Neuronal stem cell (in vitro differentiated cells): ENCODE data around the gene ACTRT3.
A peak's percentile ranks its signal among the peaks of the same experiment; 100 is the strongest.

ENCODE experiments used
- DNase-seq: peaks from one replicate; pipeline ENCODE4 v3.0.0-alpha.2; 2013; ENCODE audit warnings: low spot score
- H2AFZ ChIP-seq: one replicate; pipeline ENCODE4 v1.6.1; 2013; ENCODE audit warnings: mild to moderate bottlenecking, low read length, inconsistent platforms
- H2AK5ac ChIP-seq: 2 replicates; pipeline ENCODE4 v1.6.1; 2013; ENCODE audit warnings: low read depth, mild to moderate bottlenecking, inconsistent platforms, low read length, moderate library complexity, mixed read lengths
- H2BK120ac ChIP-seq: 2 replicates; pipeline ENCODE4 v1.6.1; 2013; ENCODE audit warnings: low read depth, mild to moderate bottlenecking, inconsistent platforms, low read length, moderate library complexity, mixed read lengths
- H2BK12ac ChIP-seq: one replicate; pipeline ENCODE4 v1.6.1; 2013; ENCODE audit warnings: low read length, inconsistent platforms
- H2BK15ac ChIP-seq: 2 replicates; pipeline ENCODE4 v1.6.1; 2013; ENCODE audit warnings: mild to moderate bottlenecking, low read length, inconsistent platforms, mixed read lengths
- H2BK5ac ChIP-seq: one replicate; pipeline ENCODE4 v1.6.1; 2013; ENCODE audit warnings: inconsistent platforms, mild to moderate bottlenecking, low read length, moderate library complexity
- H3K14ac ChIP-seq: one replicate; pipeline ENCODE4 v1.6.1; 2013; ENCODE audit warnings: low read length, inconsistent platforms
- H3K18ac ChIP-seq: 2 replicates; pipeline ENCODE4 v1.6.1; 2013; ENCODE audit warnings: low read length, inconsistent platforms
- H3K23ac ChIP-seq: 2 replicates; pipeline ENCODE4 v1.6.1; 2013; ENCODE audit warnings: low read depth, mild to moderate bottlenecking, mixed read lengths, low read length, inconsistent platforms; ENCODE audit not compliant: poor library complexity
- H3K27ac ChIP-seq: replicated peaks from 3 replicates; pipeline ENCODE4 v1.5.1; 2013; ENCODE audit warnings: low read length, inconsistent platforms
- H3K27me3 ChIP-seq, 3 experiments: 2 replicates each; pipeline ENCODE4 v1.6.1; 2013; ENCODE audit warnings: low read length in 3 of 3, mild to moderate bottlenecking in 2 of 3, inconsistent platforms in 1 of 3, low read depth in 1 of 3, mixed read lengths in 1 of 3, moderate library complexity in 1 of 3; ENCODE audit not compliant: control insufficient read depth in 3 of 3, insufficient read depth in 3 of 3
- H3K36me3 ChIP-seq, 2 donors: replicated peaks in 1 of 2; 2 replicates each; pipeline ENCODE4 v1.6.1; 2013; ENCODE audit warnings: low read length in 2 of 2; ENCODE audit not compliant: control insufficient read depth in 2 of 2, insufficient read depth in 2 of 2
- H3K4ac ChIP-seq: 2 replicates; pipeline ENCODE4 v1.6.1; 2013; ENCODE audit warnings: inconsistent platforms, mild to moderate bottlenecking, low read length, moderate library complexity
- H3K4me1 ChIP-seq, 2 donors: 1 replicate in 1 of 2; 2 replicates in 1 of 2; pipeline ENCODE4 v1.6.1; 2013; ENCODE audit warnings: low read length in 2 of 2, low read depth in 1 of 2; ENCODE audit not compliant: control insufficient read depth in 2 of 2, insufficient read depth in 1 of 2
- H3K4me2 ChIP-seq: one replicate; pipeline ENCODE4 v1.6.1; 2013; ENCODE audit warnings: mild to moderate bottlenecking, low read length, inconsistent platforms; ENCODE audit not compliant: insufficient read depth, poor library complexity, severe bottlenecking
- H3K4me3 ChIP-seq, 2 donors: 2 replicates each; pipeline ENCODE4 v1.5.1; 2013; ENCODE audit warnings: low read length in 2 of 2, mild to moderate bottlenecking in 2 of 2, inconsistent platforms in 1 of 2, moderate library complexity in 1 of 2
- H3K79me1 ChIP-seq: one replicate; pipeline ENCODE4 v1.6.1; 2013; ENCODE audit warnings: low read depth, mild to moderate bottlenecking, inconsistent platforms, low read length, moderate library complexity
- H3K9ac ChIP-seq: one replicate; pipeline ENCODE4 v1.6.1; 2013; ENCODE audit warnings: mild to moderate bottlenecking, low read depth, low read length, inconsistent platforms; ENCODE audit not compliant: poor library complexity
- H3K9me3 ChIP-seq, 2 donors: replicated peaks in 1 of 2; 2 replicates each; pipeline versions ENCODE3 to v1.6.1; 2013; ENCODE audit warnings: low read length in 2 of 2, mild to moderate bottlenecking in 2 of 2, inconsistent platforms in 1 of 2, low read depth in 1 of 2, mixed read lengths in 1 of 2, moderate library complexity in 1 of 2; ENCODE audit not compliant: control insufficient read depth in 2 of 2, insufficient read depth in 1 of 2
- H4K8ac ChIP-seq: one replicate; pipeline ENCODE4 v1.6.1; 2013; ENCODE audit warnings: low read depth, mild to moderate bottlenecking, inconsistent platforms, low read length, moderate library complexity
- H4K91ac ChIP-seq: one replicate; pipeline ENCODE4 v1.6.1; 2013; ENCODE audit warnings: low read length, low read depth, mild to moderate bottlenecking, inconsistent platforms; ENCODE audit not compliant: poor library complexity
- WGBS, 2 donors: extraction: QIAGEN DNeasy Blood & Tissue Kit; methylation state at CpG; one replicate each; pipeline ENCODE4 v1.1.7; 2013; ENCODE audit warnings: missing lambda C conversion rate in 2 of 2, mixed read lengths in 1 of 2; ENCODE audit not compliant: insufficient read length in 2 of 2, insufficient replicate concordance in 1 of 2; ENCODE audit errors: extremely low coverage in 2 of 2; 5-methylcytosine and 5-hydroxymethylcytosine counted together

The ACTRT3 gene

GRCh38 chr3:169781209-169781855, 12.0 kb upstream of the ACTRT3 start:
- Histone ChIP-seq H3K18ac (no peak overlapping the region), H4K91ac (no peak overlapping the region), H3K4me1 (no peaks in the 10 kb centered on the region), H2BK120ac (no peak overlapping the region), H2BK12ac (no peak overlapping the region), H3K23ac (no peak overlapping the region), H3K36me3 (peaks cover 24 to 97% of the 10 kb centered on the region in 2 donors), H3K14ac (no peak overlapping the region), H3K4me2 (no peak overlapping the region), H4K8ac (no peak overlapping the region), H3K4me3 (no peak overlapping the region), H2BK5ac (no peak overlapping the region), H3K27me3 (no peaks in the 10 kb centered on the region), H2AK5ac (no peak overlapping the region), H3K9me3 (no peaks in the 10 kb centered on the region), H3K27ac (no peak overlapping the region), H3K9ac (no peak overlapping the region), H3K4ac (no peak overlapping the region), H2BK15ac (no peak overlapping the region), H3K79me1 (peaks cover 2% of the 10 kb centered on the region), H2AFZ (no peak overlapping the region)
- no CpG with 5 or more reads among the region's 4 CpGs for WGBS, 2 donors
- no peak for DNase-seq

GRCh38 chr3:169780742-169781141, 11.4 kb upstream of the ACTRT3 start:
- Histone ChIP-seq H3K23ac (no peak overlapping the region), H2BK5ac (no peak overlapping the region), H3K4me1 (no peaks in the 10 kb centered on the region), H2BK12ac (no peak overlapping the region), H3K9me3 (no peaks in the 10 kb centered on the region), H2AK5ac (no peak overlapping the region), H3K18ac (no peak overlapping the region), H4K8ac (no peak overlapping the region), H3K4me3 (no peak overlapping the region), H3K27ac (no peak overlapping the region), H2AFZ (no peak overlapping the region), H3K79me1 (peaks cover 2% of the 10 kb centered on the region), H3K4ac (no peak overlapping the region), H2BK15ac (no peak overlapping the region), H3K14ac (no peak overlapping the region), H3K4me2 (no peak overlapping the region), H4K91ac (no peak overlapping the region), H3K9ac (no peak overlapping the region), H2BK120ac (no peak overlapping the region), H3K27me3 (no peaks in the 10 kb centered on the region), H3K36me3 (peaks cover 23 to 97% of the 10 kb centered on the region in 2 donors)
- WGBS, 2 donors: no CpG with 5 or more reads among the region's 2 CpGs
- DNase-seq: no peak

- Histone ChIP-seq H2AK5ac (no peak overlapping the region), H3K27ac (no peak overlapping the region), H2BK5ac (no peak overlapping the region), H3K23ac (no peak overlapping the region), H3K18ac (no peak overlapping the region), H3K4me3 (no peak overlapping the region), H2BK12ac (no peak overlapping the region), H3K79me1 (peaks cover 5% of the 10 kb centered on the region), H4K91ac (no peak overlapping the region), H3K4ac (no peak overlapping the region), H4K8ac (no peak overlapping the region), H3K9ac (no peak overlapping the region), H3K36me3 (peaks cover 27 to 85% of the 10 kb centered on the region in 2 donors), H3K4me1 (peaks cover 2 to 6% of the 10 kb centered on the region in 2 donors), H2BK15ac (no peak overlapping the region), H3K27me3 (no peaks in the 10 kb centered on the region), H3K4me2 (no peak overlapping the region), H2AFZ (no peak overlapping the region), H2BK120ac (no peak overlapping the region), H3K14ac (no peak overlapping the region), H3K9me3 (no peaks in the 10 kb centered on the region)
- no CpG with 5 or more reads among the region's 4 CpGs for WGBS, 2 donors
- no peak for DNase-seq
Observed at GRCh38 chr3:169777822-169778221, 8.5 kb upstream of the ACTRT3 start.

- H3K36me3 ChIP-seq: peaks cover 13 to 50% of the 10 kb centered on the region in 2 donors
- no peaks in the 10 kb centered on the region for H3K9me3 ChIP-seq
- H3K4me3 ChIP-seq: peak overlapping the region in 1 of 2 donors; percentile 83
- no peak overlapping the region for H2BK12ac ChIP-seq
- H3K4ac ChIP-seq: no peak overlapping the region
- H4K91ac ChIP-seq: no peak overlapping the region
- WGBS, 2 donors: no CpG with 5 or more reads among the region's 5 CpGs
- no peak overlapping the region for H3K14ac ChIP-seq
- H3K27me3 ChIP-seq: no peaks in the 10 kb centered on the region
- no peak overlapping the region for H3K4me2 ChIP-seq
- no peak overlapping the region for H2BK15ac ChIP-seq
- peaks cover 5% of the 10 kb centered on the region for H3K79me1 ChIP-seq
- H3K4me1 ChIP-seq: peaks cover 2 to 6% of the 10 kb centered on the region in 2 donors
- no peak overlapping the region for H4K8ac ChIP-seq
- H3K23ac ChIP-seq: no peak overlapping the region
- H2AK5ac ChIP-seq: no peak overlapping the region
- no peak overlapping the region for H2BK120ac ChIP-seq
- no peak for DNase-seq
- H3K18ac ChIP-seq: no peak overlapping the region
- H2AFZ ChIP-seq: no peak overlapping the region
- H3K9ac ChIP-seq: no peak overlapping the region
- H3K27ac ChIP-seq: no peak overlapping the region
- H2BK5ac ChIP-seq: no peak overlapping the region
Observed at GRCh38 chr3:169774186-169774585, 4.8 kb upstream of the ACTRT3 start.
